Ishikawa (cell line): ENCODE data around the gene NPC2.

Experiments used
- CEBPB ChIP-seq: IDR thresholded peaks from 2 replicates; pipeline ENCODE4 v1.6.1; 2012
- EGR1 ChIP-seq: IDR thresholded peaks from 2 replicates; pipeline ENCODE4 v1.6.1; 2012
- EP300 ChIP-seq: IDR thresholded peaks from 2 replicates; pipeline ENCODE4 v1.6.1; 2012; ENCODE audit warnings: borderline replicate concordance
- MAX ChIP-seq: IDR thresholded peaks from 2 replicates; pipeline ENCODE4 v1.6.1; 2012
- RAD21 ChIP-seq: IDR thresholded peaks from 2 replicates; pipeline ENCODE4 v1.6.1; 2012; ENCODE audit warnings: low read depth

- no peak for TF ChIP-seq EGR1
- no peak for TF ChIP-seq EP300
- no peak for TF ChIP-seq RAD21
- TF ChIP-seq CEBPB = no peak
- no peak for TF ChIP-seq MAX
These were observed 6.9 kb downstream of the NPC2 start for GRCh38 chr14:74486164-74486563.
